Eye (tissue), 1 donor: ENCODE data around the gene EMP2.
"Not testable (repeated sequence)": the region's sequence is repeated elsewhere in the genome, so short reads cannot be mapped to it uniquely, and the experiment has no call there.

Experiments used
- DNase-seq: peaks from one replicate; pipeline ENCODE4 v3.0.0-alpha.2; 2015

Gene EMP2

DNA sequence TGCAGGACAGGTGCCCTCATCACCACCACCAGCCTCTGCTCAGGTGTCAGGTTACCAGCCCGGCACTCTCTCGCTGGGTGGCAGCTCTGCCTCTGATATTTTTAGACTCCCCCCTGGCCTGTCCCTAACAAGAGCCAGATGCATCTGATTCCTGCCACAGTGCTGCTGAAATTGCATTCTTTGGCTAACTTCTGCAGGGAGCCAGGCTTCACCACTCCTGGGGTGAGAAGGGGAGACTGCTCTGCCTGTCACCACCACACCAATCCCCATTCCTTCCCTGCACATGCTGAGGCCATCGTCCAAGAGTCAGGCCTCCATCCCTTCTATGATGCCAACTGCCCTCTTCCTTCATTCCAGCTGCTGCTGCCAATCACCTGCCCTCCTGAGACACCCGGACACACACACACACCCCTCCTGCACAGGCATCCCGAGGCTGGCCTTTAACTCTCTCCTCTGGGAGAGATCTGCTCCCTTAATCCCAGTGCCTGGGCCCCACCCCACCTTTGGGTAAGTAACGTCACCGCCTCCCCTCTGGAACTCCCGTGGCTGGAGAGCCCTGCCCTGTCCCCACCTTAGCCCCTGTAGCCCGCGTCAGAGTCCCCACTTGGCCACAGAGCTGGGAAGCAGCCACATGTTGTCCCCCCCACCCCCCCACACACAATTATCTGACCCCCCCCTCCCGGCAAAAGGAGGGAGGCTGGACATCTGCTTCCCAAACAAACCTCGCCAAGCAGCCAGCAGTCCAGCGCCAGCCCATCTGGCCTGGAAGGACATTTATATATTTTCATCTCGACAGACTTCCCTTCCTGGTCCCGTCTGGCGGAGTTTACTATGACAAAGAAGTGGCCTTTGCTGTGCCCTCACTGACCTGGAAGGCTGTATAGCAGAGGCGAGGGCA is 2.8 kb downstream of the EMP2 start:
- peak; percentile 31 for DNase-seq

DNA sequence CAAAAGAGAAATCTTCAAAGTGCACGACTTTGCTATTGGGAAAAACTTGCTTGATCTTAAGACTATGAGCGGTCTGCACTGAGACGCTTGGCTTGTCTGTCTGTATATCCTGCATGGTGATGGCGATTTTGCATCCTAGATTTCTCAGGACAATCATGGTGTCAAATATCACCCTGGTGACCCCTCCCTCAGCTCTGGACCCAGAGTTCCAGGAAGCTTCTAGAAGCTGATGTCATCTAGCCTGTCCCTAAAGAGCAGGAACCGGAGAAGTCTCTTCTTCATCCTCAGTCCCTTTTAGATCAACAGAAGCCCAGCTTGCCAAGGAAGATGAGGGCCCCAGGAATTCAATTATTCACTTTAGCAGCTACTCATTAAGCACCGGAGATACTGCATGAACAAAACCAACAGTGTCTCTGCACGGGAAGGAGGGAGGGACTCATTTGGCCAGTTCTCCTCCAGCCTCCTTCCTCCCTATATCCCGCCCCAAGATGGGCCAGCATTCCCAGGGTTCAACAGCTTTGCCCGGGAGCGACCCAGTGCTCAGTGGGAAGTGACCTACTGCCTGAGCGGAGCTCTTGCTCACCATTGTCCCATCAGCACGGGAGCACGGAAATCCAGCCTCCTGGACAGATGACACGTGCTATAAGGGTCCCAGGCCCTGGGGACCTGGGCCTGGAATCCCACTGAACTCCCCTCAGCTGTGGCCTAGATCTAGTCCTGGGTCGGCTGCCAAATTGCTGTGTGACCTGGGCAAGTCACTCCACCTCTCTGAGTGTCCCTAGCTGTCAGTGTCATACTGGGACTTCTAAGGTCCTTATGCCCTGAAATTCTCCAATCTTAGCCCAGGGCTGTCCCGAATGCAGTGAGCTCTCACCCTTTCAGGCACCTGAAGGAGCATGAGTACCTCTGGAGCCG is 3.8 kb downstream of the EMP2 start:
- DNase-seq, result peak; percentile 28

DNA sequence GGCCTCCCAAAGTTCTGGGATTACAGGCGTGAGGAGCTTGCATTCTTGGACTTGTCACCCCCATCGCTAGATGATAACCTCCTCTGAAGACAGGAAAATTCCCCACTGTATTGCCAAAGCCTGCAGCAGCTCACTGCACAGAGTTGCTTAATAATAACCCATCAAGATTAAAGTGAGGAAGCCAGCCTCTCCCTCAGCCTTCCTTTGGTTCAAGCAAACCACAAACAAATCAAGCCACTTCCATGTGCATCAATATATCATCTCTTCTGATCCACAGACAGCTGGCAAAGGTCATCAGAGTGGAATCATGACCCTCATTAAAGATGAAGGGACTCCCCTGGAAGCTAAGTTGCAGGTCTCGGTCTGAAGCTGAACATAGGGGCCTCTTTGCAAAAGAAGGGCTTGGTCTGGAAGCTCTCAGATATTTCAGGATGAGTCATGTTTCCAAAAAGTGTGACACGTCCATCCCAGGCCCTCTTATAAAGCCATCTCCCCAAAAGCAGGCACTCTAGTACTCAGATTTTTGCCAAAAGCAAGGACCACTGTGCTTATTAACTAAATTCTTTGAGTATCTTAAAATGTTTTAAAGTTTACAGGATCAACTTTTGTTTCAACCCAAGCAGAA is 4.8 kb downstream of the EMP2 start:
- DNase-seq, result peak; percentile 18

DNA sequence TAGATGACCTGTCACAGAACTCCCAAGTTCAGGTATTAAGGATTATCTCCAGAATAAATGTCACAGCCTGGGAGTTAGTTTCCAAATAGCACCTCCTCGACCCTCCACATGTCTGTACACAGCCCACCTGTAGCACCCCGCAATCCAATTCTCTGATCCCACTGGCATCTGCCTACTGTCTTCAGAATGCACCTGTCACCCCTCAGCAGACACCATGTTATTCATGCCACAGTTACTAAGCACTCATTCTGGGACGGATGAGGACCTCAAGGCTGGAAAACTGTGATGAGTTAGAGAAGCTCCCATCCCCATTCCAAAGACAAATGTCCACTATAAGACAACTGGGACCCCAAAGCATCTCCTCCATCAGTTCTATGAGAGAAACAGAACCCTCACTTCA is 7.8 kb downstream of the EMP2 start:
- no peak for DNase-seq

DNA sequence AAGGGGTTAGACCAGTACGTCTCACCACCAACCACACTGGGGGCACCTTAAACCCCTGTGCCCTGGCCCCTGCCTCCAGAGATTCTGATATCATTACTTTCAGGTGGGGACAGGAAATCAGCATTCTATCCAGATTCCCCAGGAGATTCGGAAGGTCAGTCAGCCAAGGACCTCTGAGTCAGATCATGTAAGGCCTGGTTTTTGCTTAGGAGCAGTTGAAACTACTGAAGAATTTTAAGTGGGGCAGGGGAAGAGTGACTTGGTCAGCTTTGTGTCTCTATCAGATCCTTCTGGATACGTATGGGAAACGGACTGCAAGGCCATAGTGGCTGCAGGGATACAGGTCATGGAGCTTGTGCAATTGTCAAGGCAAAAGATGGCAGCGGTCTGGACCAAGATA is 9.0 kb downstream of the EMP2 start:
- no peak for DNase-seq

DNA sequence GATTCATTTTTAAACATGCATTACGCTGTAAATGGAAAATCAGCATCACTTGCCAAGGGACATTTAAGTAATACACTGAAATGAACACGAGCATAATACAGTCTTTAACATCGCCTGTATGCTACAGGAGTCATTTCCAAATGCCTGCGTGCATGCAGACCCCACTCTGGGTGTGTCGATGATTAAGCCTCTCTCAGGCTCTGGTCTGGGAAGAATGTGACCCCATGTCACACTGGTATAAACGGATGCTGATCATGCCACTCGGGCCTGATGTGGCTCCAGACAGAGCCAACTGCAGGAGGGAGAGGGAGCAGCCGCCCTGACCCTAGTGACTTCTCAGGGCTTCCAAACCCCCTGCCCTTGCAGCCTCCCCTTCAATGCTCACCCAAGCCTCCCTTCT is 10.8 kb downstream of the EMP2 start:
- DNase-seq, result no peak

DNA sequence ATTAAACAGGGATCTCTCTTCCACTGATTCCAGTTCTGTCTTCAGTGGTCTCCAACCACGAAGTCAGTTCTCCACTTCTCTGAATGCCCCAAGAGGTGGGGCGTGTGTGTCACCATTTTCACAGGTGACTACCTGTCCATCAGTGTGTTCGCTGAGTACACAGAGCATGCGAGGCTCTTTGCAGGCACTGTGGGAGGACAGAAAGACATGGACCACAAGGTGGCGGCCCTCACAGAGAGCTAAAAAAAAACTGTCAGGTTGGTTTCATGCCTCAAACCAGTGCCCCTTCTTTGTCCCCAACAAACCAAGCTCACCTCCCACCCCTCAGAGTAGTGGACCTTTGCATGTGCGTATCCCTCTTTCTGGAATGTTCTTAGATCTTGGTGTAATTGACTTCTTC is 13.8 kb downstream of the EMP2 start:
- DNase-seq, result no peak

DNA sequence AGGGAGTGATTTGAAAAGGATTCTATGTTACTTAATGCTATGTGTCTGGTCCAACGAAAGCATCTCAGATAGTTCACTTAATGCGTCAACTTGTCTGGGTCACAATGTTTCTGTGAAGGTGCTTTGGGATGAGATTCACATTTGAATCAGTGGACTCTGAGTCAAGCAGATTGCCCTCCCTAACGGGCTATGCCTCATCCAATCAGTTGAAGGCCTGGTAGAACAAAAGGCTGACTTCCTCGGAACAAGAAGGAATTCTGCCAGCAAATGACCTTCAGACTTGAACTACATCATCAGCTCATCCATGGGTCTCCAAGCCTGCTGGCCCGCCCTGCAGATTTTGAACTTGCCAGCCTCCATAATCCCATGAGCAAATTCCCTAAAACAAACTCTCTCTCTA is 15.2 kb downstream of the EMP2 start:
- no peak for DNase-seq

DNA sequence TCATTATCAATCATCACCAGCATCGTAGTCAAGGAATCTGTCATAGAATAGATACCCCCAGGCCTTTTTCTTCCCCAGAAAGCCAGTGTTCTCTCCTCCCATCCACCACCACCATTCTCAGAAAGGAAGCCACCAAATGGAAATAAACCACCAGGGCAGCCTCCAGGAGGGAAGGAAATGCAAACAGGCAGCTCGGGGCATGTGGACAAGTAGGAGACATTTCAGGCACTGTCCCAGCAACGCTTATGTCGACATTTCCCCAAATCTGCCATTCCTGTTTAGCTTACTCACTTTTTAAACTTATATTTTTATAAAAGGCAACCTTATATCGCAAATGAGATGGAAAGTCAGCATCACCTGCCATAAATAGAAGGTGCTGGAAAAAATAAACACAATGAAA is 15.8 kb downstream of the EMP2 start:
- DNase-seq, result no peak

DNA sequence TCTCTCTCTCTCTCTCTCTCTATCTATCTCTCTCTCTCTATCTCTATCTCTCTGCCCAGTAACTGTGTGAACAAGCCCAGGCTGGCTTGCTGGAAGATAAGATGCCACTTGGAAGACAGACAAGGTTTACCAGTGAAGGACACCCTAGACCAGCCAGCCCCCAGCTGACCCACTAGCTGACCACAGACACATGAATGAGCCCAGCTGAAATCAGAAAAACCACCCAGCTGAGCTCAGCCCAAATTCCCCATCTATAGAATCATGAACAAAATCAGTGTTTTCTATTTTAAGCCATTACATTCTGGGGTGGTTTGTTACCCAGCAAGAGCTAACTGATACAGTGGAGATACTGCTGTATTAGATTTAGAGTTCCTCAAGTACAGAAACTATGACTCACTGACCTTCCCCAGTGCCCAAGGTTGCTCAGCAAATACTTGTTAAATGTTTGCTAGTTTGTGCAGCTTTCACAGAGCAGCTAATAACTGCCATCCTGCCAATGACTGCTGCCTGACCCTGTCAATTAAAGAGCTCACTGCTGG is 18.0 kb downstream of the EMP2 start:
- DNase-seq, result no peak

DNA sequence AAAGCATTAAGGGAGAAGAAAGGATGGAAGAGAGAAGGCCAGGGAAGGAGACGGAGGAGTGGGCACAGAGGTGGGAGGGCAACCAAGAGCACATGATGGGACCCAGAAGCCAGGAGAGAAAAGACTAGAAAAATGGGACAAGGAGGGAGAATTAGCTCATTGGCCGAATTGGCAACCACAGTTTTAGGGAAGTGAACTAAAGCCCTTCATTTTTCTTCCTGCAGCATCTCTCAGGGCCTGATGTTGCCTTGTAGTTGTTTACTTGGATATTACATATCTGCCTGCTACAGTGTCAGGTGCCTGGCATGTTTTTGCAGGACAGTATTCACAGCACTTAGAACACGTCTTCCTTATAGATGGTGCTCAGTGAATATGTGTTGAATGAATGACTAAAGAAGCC is 19.0 kb downstream of the EMP2 start:
- no peak for DNase-seq

DNA sequence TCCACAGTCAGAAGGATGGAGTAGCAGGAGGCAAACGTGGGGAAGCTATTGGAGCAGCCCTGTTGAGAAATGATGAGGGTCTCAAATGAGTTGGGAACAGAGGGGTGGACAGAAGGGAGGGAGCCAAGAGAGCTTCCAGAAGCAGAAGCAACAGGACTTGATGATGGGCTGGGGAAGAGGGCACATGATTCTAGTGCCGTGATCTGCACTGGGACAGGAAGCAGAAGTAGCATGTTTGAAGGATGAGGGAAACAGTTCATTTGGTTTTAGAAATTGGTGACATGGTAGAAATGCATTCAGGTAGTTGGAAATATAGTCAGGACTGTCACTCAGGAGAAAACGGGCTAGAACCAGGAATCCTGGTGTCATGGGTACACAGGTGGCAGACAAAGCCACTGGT is 19.4 kb downstream of the EMP2 start:
- DNase-seq, result no peak

DNA sequence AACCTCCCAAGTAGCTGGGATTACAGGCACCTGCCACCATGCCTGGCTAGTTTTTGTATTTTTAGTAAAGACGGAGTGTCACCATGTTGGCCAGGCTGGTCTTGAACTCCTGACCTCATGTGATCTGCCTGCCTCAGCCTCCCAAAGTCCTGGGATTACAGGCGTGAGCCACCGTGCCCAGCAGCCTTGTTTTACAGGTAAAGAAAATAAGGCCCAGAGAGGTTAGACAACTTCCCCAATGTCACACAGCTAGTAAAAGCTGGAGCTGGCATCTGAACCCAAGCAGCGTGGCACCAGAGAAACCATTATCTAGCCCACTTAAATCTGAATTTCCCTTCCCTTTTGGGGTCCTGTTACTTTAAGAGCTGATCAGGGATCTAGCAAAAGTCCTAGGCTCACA is 20.6 kb downstream of the EMP2 start:
- not testable (repeated sequence) for DNase-seq

DNA sequence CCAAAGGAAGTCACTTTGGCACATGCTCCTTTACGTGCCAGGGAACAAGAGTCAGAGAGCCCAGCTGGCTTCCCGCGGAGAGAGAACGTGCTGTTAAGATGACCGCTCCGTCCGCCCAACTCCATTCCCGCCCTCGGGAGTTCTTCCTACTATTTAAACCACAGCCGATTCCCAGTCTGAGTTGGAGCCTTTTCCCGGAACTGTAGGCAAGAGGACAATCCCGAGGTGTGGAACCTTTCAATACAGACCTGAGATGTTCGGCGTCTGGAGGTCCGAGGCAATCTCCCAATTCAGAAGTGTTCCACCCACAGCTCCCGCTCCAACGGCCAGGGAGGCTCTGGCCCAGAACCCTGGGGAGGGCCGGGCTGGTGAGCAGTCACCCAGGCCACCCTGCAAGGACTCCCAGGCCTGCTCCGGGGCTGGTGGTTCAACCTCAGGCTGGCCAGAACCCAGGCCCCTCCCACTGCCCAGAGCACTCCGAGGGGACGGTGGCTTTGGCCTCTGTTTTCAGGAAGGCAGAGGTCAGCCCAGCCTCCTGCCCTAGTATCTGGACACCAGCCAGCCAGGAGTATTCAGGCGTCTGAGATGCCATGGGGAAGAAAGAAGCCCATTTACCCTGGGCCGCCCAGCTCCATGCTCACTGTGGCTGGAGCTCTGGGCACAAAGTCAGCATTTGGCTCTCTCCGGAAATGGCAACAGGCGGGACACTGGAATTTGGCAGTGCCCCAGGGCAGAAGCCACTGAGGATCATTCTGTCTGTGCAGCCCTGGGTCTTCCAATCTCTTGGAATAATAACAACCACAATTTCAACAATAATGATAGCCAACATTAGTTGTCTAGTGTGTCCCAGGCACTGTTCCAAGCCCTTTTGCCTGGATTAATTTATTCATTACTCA is 21.4 kb downstream of the EMP2 start:
- DNase-seq, result no peak

DNA sequence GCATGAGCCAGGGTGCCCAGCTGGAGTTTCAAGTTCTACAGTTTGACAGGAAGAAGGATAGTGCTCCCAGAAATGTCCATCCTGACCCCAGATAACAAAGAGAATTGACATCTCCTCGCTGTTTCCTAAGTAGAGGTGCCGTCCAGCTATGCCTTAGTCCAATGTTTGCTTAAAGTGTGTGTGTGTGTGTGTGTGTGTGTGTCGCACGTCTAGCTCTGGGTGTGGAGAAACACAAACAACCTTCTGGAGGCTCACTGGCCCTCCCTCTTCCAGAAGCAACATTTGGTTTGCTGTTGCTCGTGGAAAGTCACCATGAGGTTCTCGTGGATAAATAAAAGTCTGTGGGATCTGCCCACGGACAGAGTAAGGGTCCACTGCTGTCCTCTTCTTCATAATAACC is 22.1 kb downstream of the EMP2 start:
- no peak for DNase-seq

DNA sequence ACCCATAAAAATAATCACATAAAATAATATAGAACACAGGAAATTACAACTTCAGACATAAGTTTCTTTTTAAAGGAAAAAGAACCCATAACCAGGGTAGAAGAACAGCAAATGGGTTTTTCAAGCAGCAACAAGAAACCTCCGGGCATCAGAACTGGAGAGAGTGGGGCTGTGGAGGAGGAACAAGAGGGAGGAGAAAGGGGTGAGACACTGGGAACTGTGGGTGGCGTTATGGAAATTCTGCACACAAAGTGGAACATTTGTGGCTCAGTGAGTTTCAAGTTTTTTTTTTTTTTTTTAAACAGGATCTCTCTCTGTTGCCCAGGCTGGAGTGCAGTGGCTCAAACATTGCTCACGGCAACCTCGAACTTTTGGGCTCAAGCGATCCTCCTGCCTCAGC is 22.6 kb downstream of the EMP2 start:
- DNase-seq, result no peak

DNA sequence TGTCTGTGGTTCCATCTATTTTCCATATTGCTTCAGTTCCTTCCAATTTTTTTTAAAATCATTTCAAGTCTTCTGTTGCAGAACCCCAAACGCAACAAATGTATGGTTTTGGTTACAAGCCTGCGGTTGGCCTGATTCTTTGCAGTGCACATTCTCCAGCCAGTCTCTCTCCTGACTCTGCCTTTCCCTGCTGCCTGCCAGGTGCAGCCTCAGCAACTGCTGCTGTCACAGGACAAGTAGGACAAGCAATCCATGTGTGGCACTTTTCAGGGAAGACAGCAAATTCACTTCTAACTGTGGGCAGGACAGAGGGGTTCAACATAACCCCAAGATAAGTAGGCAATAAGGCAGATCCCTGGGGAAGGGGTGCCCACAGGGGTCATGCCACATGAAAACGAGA is 24.2 kb downstream of the EMP2 start:
- no peak for DNase-seq

DNA sequence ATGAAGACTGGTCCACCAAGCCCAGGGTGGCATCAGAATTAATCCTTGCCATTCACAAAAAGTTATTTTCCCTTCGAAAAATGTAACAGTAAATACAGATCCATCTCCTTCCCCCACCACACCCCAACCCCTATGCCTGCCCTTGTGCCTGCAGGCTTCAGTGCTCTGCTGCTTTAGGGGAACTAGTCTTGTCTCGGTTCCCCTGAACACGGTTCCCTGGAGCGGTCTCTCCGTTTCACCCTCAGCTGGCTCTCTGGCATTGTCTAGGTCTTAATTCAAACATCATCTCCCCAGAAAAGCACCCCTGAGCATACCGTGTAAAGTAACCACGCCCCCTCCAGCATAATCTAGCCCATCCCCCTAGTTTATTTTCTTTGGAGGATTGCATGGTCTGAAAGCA is 25.8 kb downstream of the EMP2 start:
- no peak for DNase-seq

DNA sequence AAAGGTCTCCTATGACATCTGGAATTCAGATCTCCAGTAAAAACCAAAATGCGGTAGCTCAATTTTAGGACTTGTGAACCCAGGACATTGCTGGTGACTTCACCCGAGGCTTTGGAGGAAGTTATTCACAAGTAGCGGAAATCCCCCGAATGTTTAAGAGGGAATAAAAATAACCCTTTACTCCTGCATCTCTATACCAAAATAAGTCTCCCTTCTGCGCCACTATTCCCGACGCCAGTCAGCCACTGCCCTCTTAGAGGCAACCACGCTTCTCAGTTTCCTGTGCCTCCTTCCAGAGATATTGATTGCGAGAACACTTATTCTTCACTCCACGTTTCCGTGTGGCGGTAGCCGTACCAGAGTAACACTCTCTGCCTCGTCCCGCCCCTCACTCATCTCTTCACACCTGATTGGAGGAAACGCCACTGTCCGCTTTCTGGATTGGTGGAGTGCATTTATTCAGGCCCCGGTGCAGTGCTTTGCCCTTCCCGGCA is 27.4 kb downstream of the EMP2 start:
- no peak for DNase-seq

DNA sequence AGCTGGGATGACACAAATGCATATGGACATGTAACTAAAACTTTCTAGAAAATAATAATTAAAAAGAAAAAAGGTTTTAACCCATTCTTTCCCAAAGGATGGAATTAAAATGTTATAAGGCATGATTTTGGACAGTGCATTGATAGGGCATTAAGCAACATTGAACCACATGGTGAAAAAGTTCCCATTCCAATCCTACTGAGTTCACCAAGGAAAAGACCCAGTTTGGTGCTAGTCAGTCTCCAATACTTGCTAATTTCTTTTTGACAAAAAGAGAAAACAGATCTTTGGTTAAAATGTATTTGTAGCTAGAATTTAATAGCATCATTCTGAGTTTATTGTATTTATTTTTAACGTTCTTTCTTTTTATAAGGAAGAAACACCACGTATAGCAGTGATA is 28.1 kb downstream of the EMP2 start:
- DNase-seq, result no peak

DNA sequence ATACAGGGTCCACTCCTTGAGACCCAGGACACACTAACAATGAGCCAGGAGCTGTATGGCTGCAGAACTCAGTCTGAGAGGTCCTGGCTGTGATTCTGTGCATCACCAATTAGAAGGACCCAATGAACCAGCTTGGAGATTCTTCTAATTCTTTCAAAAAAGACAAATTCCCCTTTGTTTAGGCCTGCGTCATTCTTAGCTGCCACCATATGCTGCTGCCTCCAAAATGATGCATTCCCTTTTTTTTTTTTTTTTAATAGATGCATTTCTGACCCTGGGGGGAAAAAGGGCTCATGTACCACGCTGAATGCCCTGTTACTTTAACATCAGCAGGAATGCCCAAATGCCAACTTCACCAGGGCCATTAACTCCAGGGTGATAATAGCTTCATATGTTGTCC is 28.5 kb downstream of the EMP2 start:
- DNase-seq, result no peak

DNA sequence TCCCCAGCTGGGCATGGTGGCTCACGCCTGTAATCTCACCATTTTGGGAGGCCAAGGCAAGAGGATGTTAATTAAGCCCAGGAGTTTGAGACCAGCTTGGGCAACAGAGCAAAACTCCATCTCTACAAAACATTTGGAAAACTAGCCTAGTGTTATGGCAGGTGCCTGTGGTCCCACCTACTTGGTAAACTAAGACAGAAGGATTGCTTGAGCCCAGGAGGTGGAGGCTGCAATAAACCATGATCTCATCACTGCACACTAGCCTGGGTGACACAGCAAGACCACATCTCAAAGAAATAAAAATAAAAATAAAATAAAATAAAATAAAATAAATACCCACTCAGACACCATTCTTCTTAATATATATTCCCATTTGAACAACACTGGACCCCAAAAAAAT is 32.0 kb downstream of the EMP2 start:
- no peak for DNase-seq
